GM12892 (cell line): ENCODE data around the gene CWH43.
"Not testable (repeated sequence)": the region's sequence is repeated elsewhere in the genome, so short reads cannot be mapped to it uniquely, and the experiment has no call there.

Experiments
- DNase-seq: peaks from one replicate; pipeline ENCODE4 v3.0.0; 2011; ENCODE audit not compliant: insufficient read length
- FAIRE-seq: peaks from 2 replicates; lab custom pipeline; 2011; peaks lifted over from hg19 to GRCh38; lab: Jason Lieb, UNC
- POLR2A ChIP-seq: IDR thresholded peaks from 2 replicates; pipeline ENCODE4 v1.6.1; 2011; ENCODE audit warnings: low read depth, low read length, control low read depth
- POLR2AphosphoS5 ChIP-seq: IDR thresholded peaks from 2 replicates; pipeline ENCODE4 v1.6.1; 2011; ENCODE audit warnings: low read depth, low read length, control low read depth
- TAF1 ChIP-seq: IDR thresholded peaks from 2 replicates; pipeline ENCODE4 v1.6.1; 2011; ENCODE audit warnings: low read depth, mild to moderate bottlenecking, control low read depth, low read length, borderline replicate concordance

The CWH43 gene

DNA sequence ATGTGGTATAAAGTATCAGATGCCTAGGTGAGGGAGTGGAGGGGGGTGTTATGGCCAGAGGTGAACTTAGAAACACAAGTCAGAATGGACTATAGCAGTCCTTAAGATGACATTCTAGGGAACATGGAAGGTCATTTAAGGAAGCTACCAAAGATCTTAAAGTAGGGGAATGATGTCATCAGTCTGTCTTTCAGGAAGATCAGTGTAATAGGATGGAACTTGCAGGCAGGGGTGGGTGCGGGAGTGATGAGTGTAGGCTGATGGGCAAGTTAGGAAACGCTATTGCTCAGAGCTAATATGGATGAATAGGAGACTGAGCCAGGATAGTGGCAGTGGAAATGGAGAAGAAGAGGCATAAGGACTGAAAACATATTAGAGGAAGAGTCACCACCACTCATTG, 27.5 kb upstream of the CWH43 start:
- FAIRE-seq (no peak), DNase-seq (no peak)
- no peak for TF ChIP-seq TAF1

- no peak for DNase-seq
- no peak for TF ChIP-seq POLR2A
- no peak for TF ChIP-seq TAF1
- no peak for TF ChIP-seq POLR2AphosphoS5
- no peak for FAIRE-seq
These were observed 25.0 kb upstream of the CWH43 start for GRCh38 chr4:48960988-48961635.

GRCh38 chr4:48962636-48963035, 23.4 kb upstream of the CWH43 start:
- no peak for TF ChIP-seq TAF1
- TF ChIP-seq POLR2A: no peak
- no peak for TF ChIP-seq POLR2AphosphoS5
- DNase-seq: no peak
- FAIRE-seq: no peak

- no peak for TF ChIP-seq POLR2AphosphoS5
- no peak for TF ChIP-seq TAF1
- TF ChIP-seq POLR2A: no peak
- no peak for DNase-seq
- peak; percentile 95 for FAIRE-seq
These were observed 22.9 kb upstream of the CWH43 start for GRCh38 chr4:48963042-48963679.

DNA sequence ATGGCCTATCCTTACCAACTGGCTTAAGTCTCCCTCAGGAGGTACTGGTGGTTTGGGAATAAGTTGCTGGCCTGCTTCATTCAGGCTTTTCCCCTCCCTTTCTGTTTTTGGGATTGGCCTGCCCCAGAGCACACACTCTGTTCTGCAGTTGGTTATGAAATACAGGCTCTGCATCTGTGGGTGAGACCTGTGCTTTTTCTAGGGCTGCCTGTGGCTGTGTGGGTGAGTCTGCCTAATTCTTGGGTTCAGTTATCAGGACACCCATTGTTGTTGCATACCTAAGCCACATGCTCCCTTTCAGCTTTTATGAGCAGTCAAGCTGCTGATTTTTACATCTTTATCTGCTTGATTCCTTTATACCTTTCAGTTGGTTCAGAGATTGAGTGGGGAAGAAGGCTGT, 19.0 kb upstream of the CWH43 start:
- TF ChIP-seq TAF1 (no peak), POLR2AphosphoS5 (no peak), POLR2A (no peak)
- FAIRE-seq: no peak
- DNase-seq: no peak

DNA sequence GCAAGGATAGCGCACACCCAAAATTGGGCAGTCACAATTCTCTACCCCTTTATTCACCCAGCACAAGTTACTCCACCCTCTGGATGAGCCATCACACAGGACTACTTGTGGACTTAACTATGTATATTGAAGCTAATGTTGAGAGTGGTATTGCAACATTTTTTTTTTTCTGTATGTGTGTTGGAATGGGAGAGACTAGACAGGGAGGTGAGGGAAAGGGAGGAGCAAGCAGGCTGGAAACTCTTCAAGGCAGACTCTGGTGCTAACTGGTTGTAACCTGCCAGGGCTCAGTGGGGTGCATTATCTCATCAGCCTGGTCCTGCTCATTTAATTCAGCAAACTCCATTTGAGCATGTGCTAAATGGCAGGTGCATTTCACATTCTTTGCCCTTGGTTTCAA, 18.4 kb upstream of the CWH43 start:
- TF ChIP-seq POLR2A: no peak
- TF ChIP-seq POLR2AphosphoS5: no peak
- no peak for TF ChIP-seq TAF1
- DNase-seq (no peak), FAIRE-seq (no peak)

- DNase-seq (no peak), FAIRE-seq (no peak)
- TF ChIP-seq POLR2A (no peak), TAF1 (no peak), POLR2AphosphoS5 (no peak)
These were observed 17.3 kb upstream of the CWH43 start for GRCh38 chr4:48968814-48969213.

GRCh38 chr4:48970471-48970921, 15.6 kb upstream of the CWH43 start:
- FAIRE-seq (no peak), DNase-seq (no peak)
- TF ChIP-seq POLR2AphosphoS5: no peak
- no peak for TF ChIP-seq POLR2A
- TF ChIP-seq TAF1: no peak

- no peak for DNase-seq
- no peak for TF ChIP-seq TAF1
- no peak for TF ChIP-seq POLR2A
- no peak for TF ChIP-seq POLR2AphosphoS5
- FAIRE-seq: no peak
These were observed 11.0 kb upstream of the CWH43 start for GRCh38 chr4:48974979-48975640.

GRCh38 chr4:48976041-48976440, 10.0 kb upstream of the CWH43 start:
- no peak for FAIRE-seq
- no peak for TF ChIP-seq POLR2AphosphoS5
- TF ChIP-seq POLR2A: no peak
- TF ChIP-seq TAF1: no peak
- no peak for DNase-seq

GRCh38 chr4:48979914-48980579, 6.0 kb upstream of the CWH43 start:
- TF ChIP-seq TAF1 (no peak), POLR2AphosphoS5 (no peak)
- FAIRE-seq (peak; percentile 14), DNase-seq (no peak)

DNA sequence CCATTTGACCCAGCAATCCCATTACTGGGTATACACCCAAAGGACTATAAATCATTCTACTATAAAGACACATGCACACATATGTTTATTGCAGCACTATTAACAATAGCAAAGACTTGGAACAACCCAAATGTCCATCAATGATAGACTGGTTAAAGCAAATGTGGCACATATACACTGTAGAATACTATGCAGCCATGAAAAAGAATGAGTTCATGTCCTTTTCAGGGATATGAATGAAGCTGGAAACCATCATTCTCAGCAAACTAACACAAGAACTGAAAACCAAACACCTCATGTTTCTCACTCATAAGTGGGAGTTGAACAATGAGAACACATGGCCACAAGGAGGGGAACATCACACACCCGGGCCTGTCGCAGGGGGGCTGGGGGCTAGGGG, 2.1 kb upstream of the CWH43 start:
- not testable (repeated sequence) for DNase-seq, FAIRE-seq
